WTC11 (cell line): Measurements from ENCODE around the gene CBFA2T2. TPM values are rescaled to one million over a fixed set of nuclear protein-coding genes. Genes with fewer than 3 reads are reported as not detected.
A peak's percentile ranks its signal among the peaks of the same experiment; 100 is the strongest.

Experiments
- ATAC-seq: fragments of 200-7000 bp; cut with Tn5 transposase; 2 replicates; pipeline ENCODE4 v1.10.0; 2021; ENCODE audit warnings: mild to moderate bottlenecking, moderate library complexity
- CTCF ChIA-PET: fragments of 300-600 bp; sonication (Branson Sonifier 250); formaldehyde crosslinking; loops from one replicate; lab custom pipeline; 2021; ENCODE audit warnings: antibody characterized with exemption; lab: Charles Lee
- POLR2A ChIA-PET: fragments of 350-600 bp; sonication (Branson Sonifier 250); formaldehyde crosslinking; loops from one replicate; lab custom pipeline; 2021; ENCODE audit warnings: antibody characterized with exemption; lab: Charles Lee
- DNase-seq: peaks from one replicate; pipeline ENCODE4 v3.0.0; 2021; ENCODE audit warnings: low spot score
- H3K27ac Mint-ChIP-seq: 2 replicates; pipeline ENCODE4 v1.8.0; 2021; ENCODE audit warnings: mixed read lengths
- H3K27me3 Mint-ChIP-seq: 2 replicates; pipeline ENCODE4 v1.8.0; 2021; ENCODE audit warnings: low read depth, mild to moderate bottlenecking, moderate library complexity, mixed read lengths
- H3K36me3 Mint-ChIP-seq: 2 replicates; pipeline ENCODE4 v1.8.0; 2021; ENCODE audit warnings: mixed read lengths
- H3K4me1 Mint-ChIP-seq: 2 replicates; pipeline ENCODE4 v1.8.0; 2022; ENCODE audit warnings: mixed read lengths
- H3K4me3 Mint-ChIP-seq: 2 replicates; pipeline ENCODE4 v1.8.0; 2021; ENCODE audit warnings: mild to moderate bottlenecking, moderate library complexity, mixed read lengths
- H3K9me3 Mint-ChIP-seq: 2 replicates; pipeline ENCODE4 v1.8.0; 2021; ENCODE audit warnings: mixed read lengths
- CTCF ChIP-seq: fragments of 200-600 bp; IDR thresholded peaks from 2 replicates; pipeline ENCODE4 v1.8.0; 2022; ENCODE audit warnings: antibody characterized with exemption
- ELF4 ChIP-seq: sonication (generic); formaldehyde crosslinking; IDR thresholded peaks from 2 replicates; pipeline ENCODE4 v1.8.1; 2022; ENCODE audit warnings: low read depth, mild to moderate bottlenecking, moderate library complexity, missing genetic modification reagents
- ETV6 ChIP-seq: sonication (generic); formaldehyde crosslinking; IDR thresholded peaks from 2 replicates; pipeline ENCODE4 v1.8.1; 2022; ENCODE audit warnings: mild to moderate bottlenecking, missing genetic modification reagents
- FOXP4 ChIP-seq: sonication (generic); formaldehyde crosslinking; IDR thresholded peaks from 2 replicates; pipeline ENCODE4 v1.8.0; 2022; ENCODE audit warnings: mild to moderate bottlenecking, missing genetic modification reagents
- GABPB1 ChIP-seq: sonication (generic); formaldehyde crosslinking; IDR thresholded peaks from 2 replicates; pipeline ENCODE4 v1.8.1; 2023; ENCODE audit warnings: mild to moderate bottlenecking, missing genetic modification reagents
- GTF2I ChIP-seq: fragments of 250-450 bp; sonication (Bioruptor Pico); conservative IDR thresholded peaks from 2 replicates; pipeline ENCODE4 v1.4.0; 2021; ENCODE audit warnings: mild to moderate bottlenecking
- HMGXB4 ChIP-seq: sonication (generic); formaldehyde crosslinking; IDR thresholded peaks from 2 replicates; pipeline ENCODE4 v1.8.1; 2023; ENCODE audit warnings: mild to moderate bottlenecking, moderate library complexity, missing genetic modification reagents
- JAZF1 ChIP-seq: fragments of 250-450 bp; sonication (Bioruptor Pico); IDR thresholded peaks from 2 replicates; pipeline ENCODE4 v1.9.0; 2021; ENCODE audit warnings: moderate library complexity, mild to moderate bottlenecking, inconsistent platforms
- JUN ChIP-seq: sonication (generic); formaldehyde crosslinking; IDR thresholded peaks from 2 replicates; pipeline ENCODE4 v1.8.0; 2023; ENCODE audit warnings: mild to moderate bottlenecking, missing genetic modification reagents
- MAX ChIP-seq: sonication (generic); formaldehyde crosslinking; IDR thresholded peaks from 2 replicates; pipeline ENCODE4 v1.8.0; 2022; ENCODE audit warnings: mild to moderate bottlenecking, missing genetic modification reagents
- MYBL2 ChIP-seq: sonication (generic); formaldehyde crosslinking; IDR thresholded peaks from 2 replicates; pipeline ENCODE4 v1.8.1; 2023; ENCODE audit warnings: mild to moderate bottlenecking, moderate library complexity, missing genetic modification reagents
- NFE2L1 ChIP-seq: sonication (generic); formaldehyde crosslinking; IDR thresholded peaks from 2 replicates; pipeline ENCODE4 v1.8.1; 2023; ENCODE audit warnings: missing genetic modification reagents
- NR1H2 ChIP-seq: sonication (generic); formaldehyde crosslinking; IDR thresholded peaks from 2 replicates; pipeline ENCODE4 v1.9.0; 2021; ENCODE audit warnings: mild to moderate bottlenecking, moderate library complexity, missing genetic modification reagents
- NR3C1 ChIP-seq: sonication (generic); formaldehyde crosslinking; conservative IDR thresholded peaks from 2 replicates; pipeline ENCODE4 v1.8.1; 2023; ENCODE audit warnings: low read depth, mild to moderate bottlenecking, missing genetic modification reagents
- PRDM15 ChIP-seq: sonication (generic); formaldehyde crosslinking; IDR thresholded peaks from 2 replicates; pipeline ENCODE4 v1.8.0; 2022; ENCODE audit warnings: missing genetic modification reagents
- SMAD3 ChIP-seq: sonication (generic); formaldehyde crosslinking; IDR thresholded peaks from 2 replicates; pipeline ENCODE4 v1.8.0; 2022; ENCODE audit warnings: missing genetic modification reagents, mild to moderate bottlenecking, borderline replicate concordance
- SMAD4 ChIP-seq: sonication (generic); formaldehyde crosslinking; IDR thresholded peaks from 2 replicates; pipeline ENCODE4 v1.8.0; 2022; ENCODE audit warnings: mild to moderate bottlenecking, missing genetic modification reagents
- SP1 ChIP-seq: sonication (generic); formaldehyde crosslinking; conservative IDR thresholded peaks from 2 replicates; pipeline ENCODE4 v1.8.1; 2022; ENCODE audit warnings: missing genetic modification reagents
- TCF7 ChIP-seq: sonication (generic); formaldehyde crosslinking; IDR thresholded peaks from 2 replicates; pipeline ENCODE4 v1.8.0; 2022; ENCODE audit warnings: mild to moderate bottlenecking, low read depth, missing genetic modification reagents, moderate library complexity
- TP53 ChIP-seq: sonication (generic); formaldehyde crosslinking; IDR thresholded peaks from 2 replicates; pipeline ENCODE4 v1.8.1; 2023; ENCODE audit warnings: mild to moderate bottlenecking, missing genetic modification reagents
- ZNF121 ChIP-seq: sonication (generic); formaldehyde crosslinking; IDR thresholded peaks from 2 replicates; pipeline ENCODE4 v1.8.0; 2023; ENCODE audit warnings: missing genetic modification reagents
- ZNF138 ChIP-seq: sonication (generic); formaldehyde crosslinking; conservative IDR thresholded peaks from 2 replicates; pipeline ENCODE4 v1.8.1; 2022; ENCODE audit warnings: mild to moderate bottlenecking, moderate library complexity, missing genetic modification reagents
- ZNF232 ChIP-seq: sonication (generic); formaldehyde crosslinking; IDR thresholded peaks from 2 replicates; pipeline ENCODE4 v1.8.0; 2022; ENCODE audit warnings: mild to moderate bottlenecking, missing genetic modification reagents
- ZNF263 ChIP-seq: sonication (generic); formaldehyde crosslinking; IDR thresholded peaks from 2 replicates; pipeline ENCODE4 v1.8.1; 2022; ENCODE audit warnings: low read depth, mild to moderate bottlenecking, moderate library complexity, missing genetic modification reagents
- ZNF532 ChIP-seq: fragments of 250-450 bp; sonication (Bioruptor Pico); IDR thresholded peaks from 2 replicates; pipeline ENCODE4 v1.9.0; 2021; ENCODE audit warnings: mild to moderate bottlenecking, borderline replicate concordance
- total RNA-seq: library from RNA; stranded (reverse); gene quantifications from 3 replicates; pipeline ENCODE4 v1.2.3, GENCODE V29; 2021

Gene CBFA2T2
- total RNA-seq, 1 experiment from 2014 or later: 22.1 TPM

GRCh38 chr20:33653218-33653899, 163.5 kb downstream of the CBFA2T2 start:
- H3K4me1 Mint-ChIP-seq: peaks cover 31% of the 10 kb centered on the region
- peak; percentile 85 for ATAC-seq
- CTCF ChIA-PET: interaction anchor here (0.5 to 6.9 kb wide), 37 partner anchors 8 to 603 kb away, joined by 3 to 134 read pairs (median 5); partner anchors contain the start of genes ACTL10, C20orf144, CBFA2T2 and CDK5RAP1
- no peak overlapping the region for H3K4me3 Mint-ChIP-seq
- peaks cover 2% of the 10 kb centered on the region; the same call in 1 of the 2 replicates for H3K36me3 Mint-ChIP-seq
- no peaks in the 10 kb centered on the region for H3K27me3 Mint-ChIP-seq
- H3K27ac Mint-ChIP-seq: peak overlapping the region; percentile 48; the same call in 1 of the 2 replicates
- no peaks in the 10 kb centered on the region for H3K9me3 Mint-ChIP-seq
- peak; percentile 82 for DNase-seq
- POLR2A ChIA-PET: interaction anchor here (2.0 to 4.6 kb wide), 2 partner anchors 10 to 14 kb away, joined by 9 to 24 read pairs; partner anchors contain the start of gene ACTL10
- TF ChIP-seq GABPB1 (CRISPR knock-in tag) (peak; percentile 36; the same call in 1 of the 2 replicates), HMGXB4 (CRISPR knock-in tag) (0 out of 2 replicates have a peak, but pooled peaks have one; percentile 29), ZNF138 (CRISPR knock-in tag) (no peak), TCF7 (no peak), ZNF532 (CRISPR knock-in tag) (no peak), SMAD4 (CRISPR knock-in tag) (no peak), TP53 (CRISPR knock-in tag) (no peak), NFE2L1 (CRISPR knock-in tag) (no peak), JUN (no peak), GTF2I (CRISPR knock-in tag) (no peak), ZNF263 (no peak), ELF4 (CRISPR knock-in tag) (no peak), MYBL2 (CRISPR knock-in tag) (no peak), JAZF1 (CRISPR knock-in tag) (no peak), SP1 (no peak), PRDM15 (CRISPR knock-in tag) (no peak), ZNF121 (CRISPR knock-in tag) (no peak), NR3C1 (no peak), ZNF232 (CRISPR knock-in tag) (no peak), CTCF (peak; percentile 65), ETV6 (CRISPR knock-in tag) (0 out of 2 replicates have a peak, but pooled peaks have one; percentile 36), NR1H2 (CRISPR knock-in tag) (no peak), FOXP4 (CRISPR knock-in tag) (no peak), MAX (CRISPR knock-in tag) (no peak), SMAD3 (CRISPR knock-in tag) (no peak)
